MCF 10A (cell line): ENCODE measurements around the gene ZNF407. TPM values are rescaled to one million over a fixed set of nuclear protein-coding genes. Genes with fewer than 3 reads are reported as not detected.

Experiments used
- BruUV-seq: library from RNA; stranded (reverse); fragments of 400-500 nt; replicated peaks from 2 replicates; lab custom pipeline; 2021; lab: Mats Ljungman, UMichigan
- CTCF ChIA-PET: fragments of 300-600 bp; sonication (Branson Sonifier 250); formaldehyde crosslinking; extraction: SDS; loops from one replicate; lab custom pipeline; 2021; ENCODE audit warnings: antibody characterized with exemption, inconsistent platforms; lab: Yijun Ruan, JAX
- POLR2A ChIA-PET: fragments of 300-600, 350-650 bp; sonication (Branson Sonifier 250); formaldehyde crosslinking; extraction: SDS; loops from one replicate; lab custom pipeline; 2020; ENCODE audit warnings: antibody characterized with exemption, inconsistent platforms; lab: Yijun Ruan, JAX
- DNase-seq: peaks from one replicate; pipeline ENCODE4 v3.0.0-alpha.2; 2018; ENCODE audit not compliant: unreplicated experiment
- H3K27ac Mint-ChIP-seq: one replicate; pipeline ENCODE4 v1.8.0; 2022; ENCODE audit warnings: mild to moderate bottlenecking, low read depth, mixed read lengths; ENCODE audit not compliant: unreplicated experiment
- H3K27me3 Mint-ChIP-seq: one replicate; pipeline ENCODE4 v1.8.0; 2022; ENCODE audit warnings: mixed read lengths; ENCODE audit not compliant: insufficient read depth, unreplicated experiment
- H3K36me3 Mint-ChIP-seq: one replicate; pipeline ENCODE4 v1.8.0; 2022; ENCODE audit warnings: mild to moderate bottlenecking, moderate library complexity, mixed read lengths; ENCODE audit not compliant: insufficient read depth, unreplicated experiment
- H3K4me1 Mint-ChIP-seq: one replicate; pipeline ENCODE4 v1.8.0; 2022; ENCODE audit warnings: mixed read lengths; ENCODE audit not compliant: insufficient read depth, unreplicated experiment
- H3K4me3 Mint-ChIP-seq: one replicate; pipeline ENCODE4 v1.8.0; 2022; ENCODE audit warnings: mild to moderate bottlenecking, moderate library complexity, mixed read lengths; ENCODE audit not compliant: unreplicated experiment
- H3K9me3 Mint-ChIP-seq: one replicate; pipeline ENCODE4 v1.8.0; 2022; ENCODE audit warnings: mixed read lengths; ENCODE audit not compliant: unreplicated experiment
- CTCF ChIP-seq: fragments of 200-600 bp; IDR thresholded peaks from one replicate; pipeline ENCODE4 v1.8.0; 2022; ENCODE audit warnings: antibody characterized with exemption, mild to moderate bottlenecking; ENCODE audit not compliant: unreplicated experiment
- intact Hi-C: fragments of 100-400 bp; cut with micrococcal nuclease; formaldehyde crosslinking; loops from 2 replicates; pipeline ENCODE4 v1.14.1; 2022
- total RNA-seq: library from RNA; stranded (reverse); gene quantifications from 2 replicates; pipeline ENCODE4 v1.2.3, GENCODE V29; 2022

The ZNF407 gene
- total RNA-seq, 1 experiment from 2014 or later: 9.5 TPM

GRCh38 chr18:74862094-74862493 lies 264.4 kb downstream of the ZNF407 start:
- CTCF ChIA-PET: interaction anchor here (0.6 kb wide), 1 partner anchor 1386 kb away, joined by 3 read pairs; no protein-coding TSS in a partner anchor
- Mint-ChIP-seq H3K4me3 (no peak overlapping the region), H3K36me3 (no peaks in the 10 kb centered on the region), H3K9me3 (no peaks in the 10 kb centered on the region), H3K27ac (no peak overlapping the region), H3K27me3 (no peaks in the 10 kb centered on the region), H3K4me1 (no peaks in the 10 kb centered on the region)
- no peak for DNase-seq
- TF ChIP-seq CTCF: no peak
- no TSS peak for BruUV-seq
- POLR2A ChIA-PET: no interaction called here
- intact Hi-C loops: no loop called here

GRCh38 chr18:74866577-74866976 lies 268.9 kb downstream of the ZNF407 start:
- DNase-seq: no peak
- Mint-ChIP-seq H3K4me3 (no peak overlapping the region), H3K27ac (no peak overlapping the region), H3K4me1 (no peaks in the 10 kb centered on the region), H3K36me3 (no peaks in the 10 kb centered on the region), H3K9me3 (no peaks in the 10 kb centered on the region), H3K27me3 (no peaks in the 10 kb centered on the region)
- no TSS peak for BruUV-seq
- intact Hi-C loops: no loop called here
- CTCF ChIA-PET: interaction anchor here (0.7 kb wide), 1 partner anchor 76 kb away, joined by 3 read pairs; no protein-coding TSS in a partner anchor
- POLR2A ChIA-PET: no interaction called here
- TF ChIP-seq CTCF: no peak

- H3K4me1 Mint-ChIP-seq: no peaks in the 10 kb centered on the region
- intact Hi-C loops: no loop called here
- POLR2A ChIA-PET: interaction anchor here (0.5 kb wide), 1 partner anchor 835 kb away, joined by 3 read pairs; no protein-coding TSS in a partner anchor
These were observed 270.8 kb downstream of the ZNF407 start for GRCh38 chr18:74868461-74868860.

More at GRCh38 chr18:74868461-74868860, 270.8 kb downstream of the ZNF407 start:
- DNase-seq: no peak
- Mint-ChIP-seq H3K27ac (no peak overlapping the region), H3K9me3 (no peaks in the 10 kb centered on the region), H3K27me3 (no peaks in the 10 kb centered on the region), H3K4me3 (no peak overlapping the region), H3K36me3 (no peaks in the 10 kb centered on the region)
- no peak for TF ChIP-seq CTCF
- BruUV-seq: no TSS peak
- CTCF ChIA-PET: interaction anchor here (0.5 to 0.7 kb wide), 5 partner anchors 21 to 674 kb away, joined by 3 read pairs; no protein-coding TSS in a partner anchor
